ENCODE data around the gene RECQL5.
"Not testable (repeated sequence)": the region's sequence is repeated elsewhere in the genome, so short reads cannot be mapped to it uniquely, and the experiment has no call there.

The RECQL5 gene

GRCh38 chr17:75595284-75595919 lies 71.6 kb downstream of the RECQL5 start:
- DNase-seq (ENCODE audit: low read depth in 2 of 2, low spot score in 1 of 2), result no peak

GRCh38 chr17:75594499-75595283 lies 72.3 kb downstream of the RECQL5 start:
- no peak for DNase-seq (ENCODE audit: low read depth in 2 of 2, low spot score in 1 of 2)

- DNase-seq (ENCODE audit: low read depth in 2 of 2, low spot score in 1 of 2), result not testable (repeated sequence)
Observed at GRCh38 chr17:75593430-75593829, 73.5 kb downstream of the RECQL5 start.

GRCh38 chr17:75592348-75593020 lies 74.5 kb downstream of the RECQL5 start:
- no peak for DNase-seq (ENCODE audit: low read depth in 2 of 2, low spot score in 1 of 2)

GRCh38 chr17:75591722-75592302 lies 75.1 kb downstream of the RECQL5 start:
- DNase-seq (ENCODE audit: low read depth in 2 of 2, low spot score in 1 of 2), result no peak

- no peak for DNase-seq (ENCODE audit: low read depth in 2 of 2, low spot score in 1 of 2)
Observed at GRCh38 chr17:75590849-75591721, 75.9 kb downstream of the RECQL5 start.

GRCh38 chr17:75590314-75590761 lies 76.6 kb downstream of the RECQL5 start:
- no peak for DNase-seq (ENCODE audit: low read depth in 2 of 2, low spot score in 1 of 2)

GRCh38 chr17:75589919-75590303 lies 77.0 kb downstream of the RECQL5 start:
- no peak for DNase-seq (ENCODE audit: low read depth in 2 of 2, low spot score in 1 of 2)

GRCh38 chr17:75589012-75589918 lies 77.7 kb downstream of the RECQL5 start:
- peak; percentile 90 to 95 for DNase-seq (ENCODE audit: low read depth in 2 of 2, low spot score in 1 of 2)

- no peak for DNase-seq (ENCODE audit: low read depth in 2 of 2, low spot score in 1 of 2)
Observed at GRCh38 chr17:75588596-75589011, 78.3 kb downstream of the RECQL5 start.

GRCh38 chr17:75587675-75588595 lies 79.0 kb downstream of the RECQL5 start, which contains the start of gene MYO15B:
Gene MYO15B, plus strand, starts transcription at chr17:75587800. Its CDS starts 258 bp downstream, at chr17:75588058.
- DNase-seq (ENCODE audit: low read depth in 2 of 2, low spot score in 1 of 2), result peak; percentile 41 to 42

GRCh38 chr17:75584849-75585175 lies 82.1 kb downstream of the RECQL5 start:
- DNase-seq (ENCODE audit: low read depth in 2 of 2, low spot score in 1 of 2), result no peak

- DNase-seq (ENCODE audit: low read depth in 2 of 2, low spot score in 1 of 2), result not testable (repeated sequence)
Observed at GRCh38 chr17:75583197-75583596, 83.8 kb downstream of the RECQL5 start.

GRCh38 chr17:75581121-75581725 lies 85.7 kb downstream of the RECQL5 start:
- DNase-seq (ENCODE audit: low read depth in 2 of 2, low spot score in 1 of 2), result peak in 1 of 2 donors; percentile 28

Measured in stimulated activated CD8-positive, alpha-beta memory T cell treated with anti-CD3 and anti-CD28 coated beads, Interleukin-4, amount 100 ng/mL, for 1 hour (primary cell).